Chondrocyte (in vitro differentiated cells): Measurements from ENCODE around the gene NRF1. TPM values are rescaled to one million over a fixed set of nuclear protein-coding genes. Genes with fewer than 3 reads are reported as not detected.

ENCODE experiments used
- DNase-seq: peaks from one replicate; pipeline ENCODE4 v3.0.0; 2021; ENCODE audit warnings: mixed read lengths, low spot score
- H3K27ac Mint-ChIP-seq: one replicate; pipeline ENCODE4 v1.8.0; 2021; ENCODE audit warnings: mild to moderate bottlenecking, moderate library complexity, mixed read lengths; ENCODE audit not compliant: unreplicated experiment
- H3K27me3 Mint-ChIP-seq: 2 replicates; pipeline ENCODE4 v1.8.0; 2021; ENCODE audit warnings: low read depth, mixed read lengths
- H3K36me3 Mint-ChIP-seq: 2 replicates; pipeline ENCODE4 v1.8.0; 2021; ENCODE audit warnings: low read depth, mixed read lengths
- H3K4me1 Mint-ChIP-seq: 2 replicates; pipeline ENCODE4 v1.8.0; 2021; ENCODE audit warnings: low read depth, mild to moderate bottlenecking, mixed read lengths
- H3K4me3 Mint-ChIP-seq: one replicate; pipeline ENCODE4 v1.8.0; 2021; ENCODE audit warnings: mild to moderate bottlenecking, moderate library complexity, mixed read lengths; ENCODE audit not compliant: unreplicated experiment
- H3K9me3 Mint-ChIP-seq: 2 replicates; pipeline ENCODE4 v1.8.0; 2021; ENCODE audit warnings: low read depth, mixed read lengths
- total RNA-seq: library from RNA; stranded (reverse); gene quantifications from 3 replicates; pipeline ENCODE4 v1.2.1, GENCODE V29; 2021
- TF ChIP-seq, protein P1 (sequence below): fragments of 200-600 bp; sonication (generic); IDR thresholded peaks from 2 replicates; pipeline ENCODE4 v1.5.0; 2021; ENCODE audit warnings: antibody characterized with exemption, mild to moderate bottlenecking, moderate library complexity

The NRF1 gene
- total RNA-seq, 1 donor from 2014 or later: 13.3 TPM

DNA sequence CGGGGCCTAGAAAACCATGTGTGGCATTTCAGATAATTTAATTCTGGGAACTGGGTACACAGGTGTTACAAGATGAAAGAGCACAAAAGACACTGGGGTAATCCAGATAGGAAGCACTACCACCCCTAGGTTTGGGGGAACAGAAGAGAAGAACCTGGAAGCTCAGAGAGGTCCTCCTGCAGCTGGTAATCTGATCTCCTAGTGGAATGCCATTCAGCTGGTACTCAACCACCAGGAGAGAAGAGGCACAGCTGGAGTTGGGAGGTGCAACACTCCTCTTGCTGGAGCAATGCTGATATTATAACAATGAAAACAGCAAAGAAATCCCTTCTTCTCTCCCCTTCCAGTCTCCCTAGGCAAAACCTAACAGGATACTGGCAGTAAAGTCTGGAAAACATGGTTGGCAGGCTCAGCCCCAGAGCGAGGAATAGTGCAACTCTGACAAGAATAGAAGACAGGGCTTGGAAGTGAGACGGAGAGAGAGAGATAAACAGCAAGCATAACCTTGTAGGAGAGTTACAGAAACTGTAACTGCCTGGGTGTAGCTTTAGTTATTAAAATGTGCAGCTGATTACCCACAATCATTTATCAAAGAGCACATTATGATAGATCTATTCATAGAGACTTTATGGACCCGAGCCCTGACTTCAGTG lies 35.0 kb downstream of the NRF1 start:
- Mint-ChIP-seq H3K27ac (no peak overlapping the region), H3K4me1 (peaks cover 21% of the 10 kb centered on the region), H3K36me3 (no peaks in the 10 kb centered on the region), H3K4me3 (no peak overlapping the region), H3K9me3 (no peaks in the 10 kb centered on the region), H3K27me3 (no peaks in the 10 kb centered on the region)
- TF ChIP-seq, protein P1, sequence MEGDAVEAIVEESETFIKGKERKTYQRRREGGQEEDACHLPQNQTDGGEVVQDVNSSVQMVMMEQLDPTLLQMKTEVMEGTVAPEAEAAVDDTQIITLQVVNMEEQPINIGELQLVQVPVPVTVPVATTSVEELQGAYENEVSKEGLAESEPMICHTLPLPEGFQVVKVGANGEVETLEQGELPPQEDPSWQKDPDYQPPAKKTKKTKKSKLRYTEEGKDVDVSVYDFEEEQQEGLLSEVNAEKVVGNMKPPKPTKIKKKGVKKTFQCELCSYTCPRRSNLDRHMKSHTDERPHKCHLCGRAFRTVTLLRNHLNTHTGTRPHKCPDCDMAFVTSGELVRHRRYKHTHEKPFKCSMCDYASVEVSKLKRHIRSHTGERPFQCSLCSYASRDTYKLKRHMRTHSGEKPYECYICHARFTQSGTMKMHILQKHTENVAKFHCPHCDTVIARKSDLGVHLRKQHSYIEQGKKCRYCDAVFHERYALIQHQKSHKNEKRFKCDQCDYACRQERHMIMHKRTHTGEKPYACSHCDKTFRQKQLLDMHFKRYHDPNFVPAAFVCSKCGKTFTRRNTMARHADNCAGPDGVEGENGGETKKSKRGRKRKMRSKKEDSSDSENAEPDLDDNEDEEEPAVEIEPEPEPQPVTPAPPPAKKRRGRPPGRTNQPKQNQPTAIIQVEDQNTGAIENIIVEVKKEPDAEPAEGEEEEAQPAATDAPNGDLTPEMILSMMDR: no peak
- DNase-seq: no peak

DNA sequence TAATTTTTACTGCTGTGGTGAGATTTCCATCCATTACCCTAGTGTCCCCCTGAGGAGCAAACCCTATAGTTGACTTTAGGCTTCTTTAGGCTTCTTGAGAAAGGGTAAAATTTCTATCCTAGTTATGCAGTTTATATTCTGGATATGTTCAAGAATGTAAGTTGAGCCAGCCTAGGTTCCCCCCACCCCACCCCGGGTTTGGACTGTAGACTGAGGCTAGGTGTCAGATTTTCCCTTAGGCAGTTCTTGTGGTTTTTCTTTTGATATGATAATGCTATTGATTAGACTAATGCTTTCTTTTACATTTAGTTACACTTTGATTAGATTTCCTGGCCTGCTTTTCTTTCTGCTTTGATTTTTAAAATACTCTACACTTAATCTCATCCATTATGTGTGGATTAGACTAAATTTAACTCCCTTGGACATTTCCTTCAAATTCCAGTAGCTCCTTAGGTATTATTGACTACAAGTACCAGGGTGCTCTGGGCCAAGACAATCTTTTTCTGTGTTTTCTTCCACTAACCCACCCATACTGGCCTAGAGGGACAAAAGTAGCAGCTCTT lies 37.7 kb downstream of the NRF1 start:
- Mint-ChIP-seq H3K27me3 (no peaks in the 10 kb centered on the region), H3K27ac (no peak overlapping the region), H3K4me1 (peaks cover 17% of the 10 kb centered on the region), H3K36me3 (no peaks in the 10 kb centered on the region), H3K4me3 (no peak overlapping the region), H3K9me3 (no peaks in the 10 kb centered on the region)
- TF ChIP-seq, protein P1: no peak
- DNase-seq: no peak

DNA sequence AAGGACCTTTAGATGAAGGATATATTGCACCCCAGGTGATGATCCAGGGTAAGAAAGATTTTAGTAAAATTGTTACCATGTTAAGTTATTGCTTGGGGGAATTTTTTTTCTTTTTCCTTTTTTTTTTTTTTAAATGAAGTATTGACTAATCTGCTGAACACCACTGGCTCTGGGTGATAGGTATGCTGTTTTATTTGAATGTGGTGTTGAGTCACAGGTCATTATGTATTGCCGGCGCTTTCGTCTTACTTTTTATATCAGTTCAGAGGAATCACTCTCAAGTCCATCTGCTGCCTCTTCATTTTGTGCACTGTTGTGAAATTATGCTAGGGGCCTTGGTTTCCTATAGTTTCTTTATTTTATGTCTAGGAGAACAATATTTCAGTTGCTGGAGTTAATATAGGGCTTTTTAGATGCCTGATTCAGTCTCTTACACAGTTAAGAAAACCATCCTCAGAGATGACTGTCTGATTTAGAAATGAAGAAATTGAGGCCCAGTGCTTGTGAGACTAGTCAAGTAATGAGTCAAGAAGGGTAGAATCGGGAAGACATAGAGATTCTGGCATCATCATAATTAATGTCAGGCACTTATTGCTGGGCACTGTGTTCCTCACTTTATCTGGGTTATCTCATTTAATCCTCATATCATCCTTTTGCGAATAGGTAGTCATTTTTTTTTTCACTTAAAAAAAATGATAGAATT lies 38.7 kb downstream of the NRF1 start:
- H3K27me3 Mint-ChIP-seq: no peaks in the 10 kb centered on the region
- no peaks in the 10 kb centered on the region for H3K36me3 Mint-ChIP-seq
- H3K4me3 Mint-ChIP-seq: no peak overlapping the region
- H3K4me1 Mint-ChIP-seq: peaks cover 17% of the 10 kb centered on the region
- TF ChIP-seq, protein P1: no peak
- DNase-seq: no peak
- H3K27ac Mint-ChIP-seq: no peak overlapping the region
- H3K9me3 Mint-ChIP-seq: no peaks in the 10 kb centered on the region

DNA sequence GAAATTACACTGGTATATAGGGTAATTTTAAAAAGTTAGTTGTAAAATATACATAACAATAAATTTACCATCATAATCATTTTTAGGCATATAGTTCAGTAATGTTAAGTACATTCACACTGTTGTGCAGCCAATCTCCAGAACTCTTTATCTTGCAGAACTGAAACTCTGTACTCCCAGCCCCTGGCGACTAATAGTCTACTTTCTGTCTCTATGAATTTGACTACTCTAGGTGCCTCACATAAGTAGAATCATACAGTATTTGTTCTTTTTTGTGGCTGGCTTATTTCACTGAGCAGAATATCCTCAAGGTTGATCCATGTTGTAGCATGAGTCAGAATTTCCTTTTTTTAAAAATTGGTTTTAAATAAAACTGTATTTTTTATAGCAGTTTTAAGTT lies 41.4 kb downstream of the NRF1 start:
- no peak overlapping the region for H3K27ac Mint-ChIP-seq
- TF ChIP-seq, protein P1: no peak
- peaks cover 9% of the 10 kb centered on the region for H3K4me1 Mint-ChIP-seq

DNA sequence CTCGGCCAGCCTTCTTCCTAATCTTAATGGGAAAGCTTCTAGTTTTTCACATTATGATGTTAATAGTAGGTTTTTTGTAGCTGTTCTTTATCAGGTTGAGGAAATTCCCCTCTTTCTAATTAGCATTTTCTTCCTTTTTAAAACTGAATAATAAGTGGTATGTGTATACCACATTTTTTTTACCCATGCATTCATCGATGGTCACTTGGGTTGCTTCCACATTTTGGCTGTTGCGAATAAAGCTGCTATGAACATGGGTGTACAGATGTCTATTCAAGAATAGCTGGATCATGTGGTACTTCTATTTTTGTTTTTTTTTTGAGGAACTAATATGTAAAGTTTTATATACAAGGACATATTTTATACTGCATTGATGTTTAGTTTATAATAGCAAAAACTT lies 44.3 kb downstream of the NRF1 start:
- TF ChIP-seq, protein P1: no peak
- H3K4me3 Mint-ChIP-seq: no peak overlapping the region

More for the DNA sequence above, 41.4 kb downstream of the NRF1 start:
- no peak for DNase-seq
- Mint-ChIP-seq H3K27me3 (no peaks in the 10 kb centered on the region), H3K9me3 (no peaks in the 10 kb centered on the region), H3K36me3 (no peaks in the 10 kb centered on the region), H3K4me3 (no peak overlapping the region)

More for the DNA sequence above, 44.3 kb downstream of the NRF1 start:
- DNase-seq: no peak
- no peaks in the 10 kb centered on the region for H3K27me3 Mint-ChIP-seq
- peaks cover 10% of the 10 kb centered on the region for H3K4me1 Mint-ChIP-seq
- no peak overlapping the region for H3K27ac Mint-ChIP-seq
- no peaks in the 10 kb centered on the region for H3K9me3 Mint-ChIP-seq
- peaks cover 15% of the 10 kb centered on the region for H3K36me3 Mint-ChIP-seq
